Activated CD4-positive, CD25-positive, alpha-beta regulatory T cell treated with anti-CD3 and anti-CD28 coated beads, Interleukin-2, amount 50 U/mL, for 72 hours (primary cell): ENCODE results near the gene NPAS3.

ENCODE experiments used
- DNase-seq: peaks from one replicate; pipeline ENCODE4 v3.0.0; 2021

NPAS3 gene

DNA sequence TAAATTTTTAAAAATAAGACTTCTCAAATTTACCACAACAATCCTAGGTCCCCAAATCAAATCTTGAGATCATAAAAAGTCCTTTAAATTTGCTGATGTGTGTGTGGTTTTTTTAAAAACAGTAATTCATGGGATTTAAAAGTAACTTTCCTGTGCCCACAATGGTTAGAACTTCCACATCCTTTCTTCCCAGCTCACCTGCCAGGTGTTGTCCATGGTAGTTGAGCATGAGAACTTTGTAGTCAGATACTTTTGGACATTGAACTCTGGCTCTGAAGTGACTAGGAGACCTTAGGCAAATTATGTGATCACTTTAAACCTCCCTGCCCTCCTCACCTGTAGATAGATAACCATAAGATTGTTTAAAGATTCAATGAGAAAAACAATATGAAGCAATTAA, 253.2 kb downstream of the NPAS3 start:
- no peak for DNase-seq

DNA sequence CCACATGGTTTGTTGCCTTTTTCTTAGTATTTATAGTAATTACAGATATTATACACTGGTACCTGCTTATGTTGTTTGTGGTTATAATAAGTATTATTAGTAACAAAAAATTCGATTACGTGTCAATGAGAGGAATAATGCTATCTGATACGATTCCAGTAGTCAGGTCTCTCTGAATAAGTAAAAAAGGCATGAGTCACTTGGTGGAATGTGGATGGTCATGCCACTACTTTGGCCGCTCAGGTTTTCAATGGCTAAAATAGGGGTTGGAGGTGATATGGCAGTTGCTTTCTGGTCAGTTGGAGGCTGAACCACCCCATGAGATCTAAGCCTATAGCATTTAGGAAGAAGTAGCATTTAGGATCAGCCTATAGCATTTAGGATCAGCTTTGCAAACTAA, 255.9 kb downstream of the NPAS3 start:
- no peak for DNase-seq

DNA sequence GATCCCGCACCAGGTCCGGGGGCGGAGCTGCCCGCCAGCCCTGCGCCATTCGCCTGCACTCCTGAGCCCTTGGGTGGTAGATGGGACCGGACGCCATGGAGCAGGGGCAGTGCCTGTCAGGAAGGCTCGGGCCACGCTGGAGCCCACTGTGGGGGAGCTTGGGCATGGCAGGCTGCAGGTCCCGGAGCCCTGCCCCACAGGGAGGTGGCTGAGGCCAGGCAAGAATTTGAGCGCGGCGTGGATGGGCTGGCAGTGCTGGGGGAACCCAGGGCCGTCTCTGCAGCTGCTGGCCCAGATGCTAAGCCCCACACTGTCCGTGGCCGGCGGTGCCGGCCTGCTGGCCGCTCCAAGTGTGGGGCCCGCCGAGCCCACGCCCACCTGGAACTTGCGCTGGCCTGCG, 260.0 kb downstream of the NPAS3 start:
- DNase-seq: no peak

DNA sequence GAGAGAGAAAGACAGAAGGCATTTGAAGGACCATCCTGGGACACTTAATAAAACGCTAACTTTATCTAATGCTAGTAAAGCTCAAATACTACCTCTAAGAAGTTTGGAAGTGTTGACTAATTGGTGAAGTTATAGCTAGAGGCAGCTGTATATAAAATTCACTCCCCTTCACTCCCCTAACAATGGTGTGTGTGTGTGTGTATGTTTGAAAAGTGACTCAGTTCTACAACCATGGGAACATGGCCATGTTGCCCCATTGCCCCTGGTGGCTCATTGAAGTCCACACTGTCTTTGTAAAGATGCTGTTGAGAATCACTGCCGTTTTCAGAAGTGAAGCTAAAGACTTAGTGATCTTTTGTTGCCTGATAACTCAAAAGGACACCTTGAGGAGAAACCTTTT, 262.4 kb downstream of the NPAS3 start:
- no peak for DNase-seq

DNA sequence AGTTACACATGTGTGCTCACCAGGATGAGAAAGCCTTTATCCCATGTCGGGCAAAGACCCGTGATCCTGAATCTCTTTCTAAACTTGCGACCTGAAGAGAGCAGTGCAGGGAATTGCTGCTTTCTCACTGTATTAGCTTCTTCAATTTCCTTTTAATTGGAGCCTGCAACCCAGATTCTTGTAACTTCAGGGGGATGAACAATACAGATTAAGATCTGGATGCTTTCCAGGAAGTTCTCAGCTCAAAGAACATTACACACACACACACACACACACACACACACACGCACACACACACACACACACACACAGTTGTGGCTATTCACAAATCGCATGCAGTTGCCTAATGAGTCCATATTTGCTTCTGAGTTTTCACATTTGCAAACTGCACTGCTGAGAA, 268.3 kb downstream of the NPAS3 start:
- no peak for DNase-seq

DNA sequence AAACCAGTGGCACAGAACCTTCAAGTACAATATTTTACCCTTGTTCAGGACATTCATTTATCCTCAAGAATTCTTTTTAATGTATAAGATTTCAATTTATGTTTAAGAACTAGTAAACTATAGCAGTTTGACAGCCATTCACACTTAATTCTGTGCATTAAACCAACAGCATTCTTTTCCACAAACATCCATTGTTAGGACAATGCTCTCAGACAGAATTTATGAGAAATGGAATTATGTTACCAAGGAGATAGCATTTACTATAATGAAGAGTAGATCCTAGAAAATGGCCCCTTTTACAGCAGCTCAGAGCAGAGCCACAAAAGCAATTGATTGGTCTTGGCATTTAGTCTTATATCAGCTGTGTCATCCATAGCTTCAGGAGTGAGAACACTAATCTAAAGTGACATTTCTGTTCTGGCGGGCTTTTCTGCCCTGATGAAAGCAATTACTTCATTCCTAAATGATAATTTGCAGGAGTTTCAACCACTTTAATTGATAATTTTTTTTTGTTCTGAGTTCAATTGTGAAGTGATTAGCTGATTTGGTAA, 268.9 kb downstream of the NPAS3 start:
- no peak for DNase-seq

DNA sequence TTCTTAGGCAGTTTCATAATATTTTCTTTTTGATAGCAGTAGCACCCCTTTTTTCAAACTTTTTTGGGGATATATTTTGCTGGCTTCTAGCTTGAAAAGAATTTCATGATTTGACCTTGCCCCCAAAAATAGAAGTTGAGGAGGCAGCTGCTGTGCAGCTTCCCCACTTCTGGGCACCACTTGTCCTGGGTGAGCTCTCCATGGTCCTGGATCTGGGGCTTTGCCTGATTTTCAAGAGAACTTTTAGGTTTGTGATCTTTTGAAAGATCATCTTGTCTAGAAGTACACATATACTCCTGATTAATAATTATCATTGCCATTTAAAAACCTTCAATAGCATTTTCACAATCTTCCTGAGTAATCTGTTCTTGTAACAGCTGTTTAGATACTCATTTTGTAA, 271.6 kb downstream of the NPAS3 start:
- no peak for DNase-seq

DNA sequence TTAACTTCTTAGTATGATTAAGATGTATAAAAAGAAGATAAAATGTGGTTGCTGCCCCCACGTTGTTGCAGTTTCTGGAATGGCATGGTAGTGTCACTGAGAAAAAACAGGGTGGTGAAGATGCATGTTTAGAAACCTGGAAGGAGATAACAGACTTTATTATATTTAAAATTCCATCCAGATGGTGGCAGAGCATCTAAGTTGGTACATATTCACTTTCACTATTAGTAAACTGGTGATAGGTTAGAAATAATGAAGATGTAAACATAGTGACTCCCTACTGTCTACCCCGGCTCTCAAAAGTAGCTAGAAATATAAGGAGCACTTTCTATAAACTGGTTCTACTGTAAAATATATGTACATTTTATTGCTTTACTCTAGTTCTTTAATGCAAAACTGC, 279.3 kb downstream of the NPAS3 start:
- no peak for DNase-seq

DNA sequence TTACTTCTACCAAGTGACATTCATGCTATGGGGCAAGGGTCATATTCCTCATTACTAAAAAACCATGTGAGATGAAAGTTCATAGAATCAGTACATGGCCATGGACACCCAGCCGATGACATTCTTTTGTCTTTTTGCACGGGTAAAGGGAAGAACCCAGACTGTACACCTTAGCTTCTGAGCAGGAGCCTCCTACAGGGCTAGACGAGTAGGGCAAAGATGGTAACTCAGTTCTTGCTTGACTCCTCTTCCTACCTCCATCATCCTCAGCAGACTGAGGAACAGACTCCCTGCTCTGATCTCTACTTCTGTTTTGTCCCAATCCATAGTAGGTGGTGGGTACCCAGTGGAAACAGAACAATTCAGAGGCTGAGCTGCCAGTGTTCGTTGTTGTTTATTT, 281.3 kb downstream of the NPAS3 start:
- DNase-seq: no peak

DNA sequence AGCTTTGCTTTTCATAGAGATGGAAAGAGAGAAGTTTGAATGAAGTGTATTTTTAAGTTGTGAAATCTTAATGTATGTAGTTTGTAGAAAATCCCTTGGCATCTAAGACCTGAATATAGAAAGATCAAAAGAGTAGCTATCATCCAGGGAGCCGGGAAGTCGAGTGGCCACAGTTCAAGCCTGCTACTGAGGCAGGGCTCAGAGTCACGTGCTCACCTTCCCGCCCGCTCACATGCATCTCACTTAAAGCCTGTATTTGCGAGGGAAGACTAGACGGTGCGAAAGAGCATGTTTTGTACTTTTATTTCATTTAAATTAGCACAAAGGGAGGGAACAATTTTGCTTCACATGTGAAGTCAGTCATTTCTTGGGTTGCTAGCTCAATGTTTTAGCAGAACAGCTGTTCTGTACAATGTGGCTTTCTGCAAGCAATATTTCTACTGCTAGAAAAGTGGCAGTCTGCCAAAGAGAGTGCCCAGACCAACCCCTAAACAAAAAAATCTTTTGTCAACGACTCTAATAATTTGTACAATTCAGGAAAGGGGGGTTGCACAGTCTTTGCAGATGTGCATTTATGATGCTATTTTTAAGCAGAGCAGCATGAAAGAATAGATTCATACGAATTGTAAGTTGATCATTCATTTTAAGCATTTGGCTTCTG, 290.7 kb downstream of the NPAS3 start:
- no peak for DNase-seq

DNA sequence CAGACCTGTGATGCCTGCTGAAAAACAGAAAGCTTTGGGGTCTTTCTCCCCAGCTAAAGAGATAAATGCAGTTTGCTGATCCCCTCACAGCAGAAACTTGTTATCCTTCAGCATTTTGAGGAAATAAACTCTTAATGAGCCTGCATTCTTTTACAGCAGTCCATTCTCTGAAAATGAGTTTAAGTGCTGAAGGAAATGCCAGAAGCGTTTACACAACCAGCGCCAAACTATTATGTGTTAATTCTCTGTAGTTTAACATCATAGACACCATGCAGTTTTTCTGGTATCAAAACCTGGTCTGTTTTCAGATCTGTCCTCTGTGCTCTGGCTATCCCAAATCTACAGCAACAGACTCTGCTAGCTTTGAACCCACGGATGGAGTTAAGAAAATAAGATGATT, 291.3 kb downstream of the NPAS3 start:
- no peak for DNase-seq

DNA sequence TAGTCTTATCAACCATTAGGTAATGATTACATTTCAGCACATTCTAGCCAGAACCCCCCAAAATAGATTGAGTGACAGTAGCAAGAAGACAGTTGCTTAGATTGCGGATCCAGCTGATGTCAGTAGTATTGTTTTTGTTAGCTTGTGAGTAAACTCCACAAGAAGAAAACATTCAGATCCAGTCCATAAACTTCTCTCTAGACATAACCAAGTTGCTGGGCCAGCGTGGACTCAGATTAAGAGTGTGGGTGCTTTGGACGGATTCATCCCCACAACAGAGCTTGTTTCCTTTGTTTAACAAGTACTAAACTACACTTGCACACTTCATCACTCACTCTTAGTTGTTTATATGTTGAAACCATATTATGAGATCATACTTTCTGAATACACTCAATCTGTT, 293.4 kb downstream of the NPAS3 start:
- no peak for DNase-seq

DNA sequence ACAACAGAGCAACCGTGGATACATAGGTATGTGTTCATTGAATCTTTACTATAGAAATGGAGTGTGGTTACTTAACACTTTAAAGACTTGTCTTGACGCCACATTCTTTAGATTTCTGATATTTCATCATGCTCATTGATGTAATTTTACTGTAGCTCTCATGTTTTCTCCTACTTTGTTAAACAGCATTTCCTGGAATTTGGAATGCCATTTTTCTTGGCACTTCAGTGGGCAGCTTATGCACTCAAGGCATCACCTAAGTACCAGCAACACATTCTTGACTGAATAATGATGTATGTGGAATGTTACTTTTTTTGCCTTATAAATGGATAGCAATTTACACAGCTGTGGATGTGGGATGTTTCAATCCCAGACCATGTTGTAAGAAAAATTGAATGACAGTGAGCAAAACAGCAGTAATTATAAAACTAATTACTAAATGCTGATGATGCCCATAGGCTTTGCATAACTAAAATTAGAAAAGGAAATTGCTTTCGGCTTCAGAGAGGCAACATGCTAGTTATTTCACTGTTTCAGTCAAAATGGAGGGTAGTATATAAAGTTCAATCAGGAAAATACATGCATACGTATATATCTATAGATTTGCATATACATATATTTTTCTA, 298.5 kb downstream of the NPAS3 start:
- DNase-seq: no peak

DNA sequence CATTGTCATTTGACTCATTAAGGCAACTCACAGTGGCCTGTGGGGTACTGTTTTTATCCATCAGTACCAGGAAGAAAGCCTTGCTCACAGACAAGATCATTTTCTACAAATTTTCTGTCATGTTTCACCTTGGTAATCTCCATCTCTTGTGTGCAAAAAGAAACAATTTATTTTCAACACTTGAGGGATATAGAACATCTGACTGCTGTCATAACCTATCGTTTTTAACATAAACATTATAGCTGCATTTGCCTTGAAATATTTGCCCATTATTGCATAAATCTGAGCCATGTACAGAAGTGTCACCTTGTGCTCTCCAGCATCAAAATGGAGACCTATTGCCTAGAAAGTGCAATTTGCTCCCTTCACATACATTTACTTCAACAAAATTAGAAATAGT, 300.8 kb downstream of the NPAS3 start:
- DNase-seq: no peak

DNA sequence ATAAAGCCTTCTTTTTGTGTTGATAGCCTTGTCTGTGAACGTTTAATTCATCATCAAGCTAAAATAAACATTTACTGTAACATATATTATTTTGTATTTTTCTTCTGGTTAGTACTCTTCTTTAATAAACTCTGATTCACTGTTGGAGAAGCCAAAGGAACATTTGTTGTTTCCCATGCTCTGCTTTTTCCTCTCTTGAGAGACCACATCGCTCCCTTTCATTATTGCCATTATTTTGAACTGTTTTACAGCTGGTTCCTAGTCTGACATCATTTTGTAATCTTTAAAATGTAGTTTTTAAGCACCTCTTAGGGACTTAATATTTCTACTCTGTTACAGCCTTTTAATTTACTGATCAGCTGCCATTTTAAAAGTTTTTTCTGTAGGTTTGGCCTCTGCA, 301.8 kb downstream of the NPAS3 start:
- no peak for DNase-seq

DNA sequence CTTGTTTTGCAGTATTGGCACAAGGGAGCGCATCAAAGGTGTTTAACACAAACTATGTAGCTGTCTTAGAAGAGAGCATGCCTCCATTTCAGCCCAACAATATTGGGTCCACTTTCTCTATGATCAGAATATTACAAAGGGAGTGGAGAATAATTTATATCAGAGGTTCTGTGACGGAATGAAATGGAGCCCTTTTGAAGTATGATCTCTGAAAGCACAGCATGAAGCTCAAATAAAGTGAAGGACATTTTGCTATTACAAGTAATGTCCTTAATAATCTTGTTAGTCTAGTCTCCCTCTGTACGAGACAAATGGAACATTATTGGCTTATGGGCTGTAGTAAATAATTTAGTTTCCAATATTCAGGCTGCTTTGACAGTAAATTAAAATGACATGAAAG, 302.7 kb downstream of the NPAS3 start:
- no peak for DNase-seq

DNA sequence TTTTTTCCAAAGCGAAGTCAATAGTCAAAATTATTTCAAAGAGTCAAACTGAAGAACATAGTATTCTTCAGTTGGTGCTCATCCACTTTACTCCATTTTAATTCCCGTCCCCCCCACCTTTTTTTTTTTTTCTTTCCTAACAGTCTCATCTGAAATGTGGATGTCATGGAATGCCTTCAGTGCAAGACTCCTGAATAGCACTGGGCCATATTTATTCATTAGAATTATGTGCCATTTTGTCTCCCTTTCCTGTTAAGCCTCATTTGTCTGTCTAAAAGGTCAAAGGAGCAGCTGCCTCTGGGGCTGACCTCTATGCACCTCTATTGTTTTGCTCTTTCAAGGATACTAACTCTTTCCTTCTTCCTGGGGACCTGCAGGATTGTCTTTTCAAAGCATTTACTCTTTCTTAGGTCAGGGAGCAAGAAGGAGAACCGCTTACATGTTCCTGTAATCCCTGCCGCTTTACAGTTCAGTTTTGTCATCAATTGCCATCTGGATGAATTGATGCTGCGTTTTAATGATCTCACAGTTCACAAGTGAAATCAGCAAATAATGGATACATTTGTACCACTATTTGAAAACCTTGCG, 310.6 kb downstream of the NPAS3 start:
- no peak for DNase-seq

DNA sequence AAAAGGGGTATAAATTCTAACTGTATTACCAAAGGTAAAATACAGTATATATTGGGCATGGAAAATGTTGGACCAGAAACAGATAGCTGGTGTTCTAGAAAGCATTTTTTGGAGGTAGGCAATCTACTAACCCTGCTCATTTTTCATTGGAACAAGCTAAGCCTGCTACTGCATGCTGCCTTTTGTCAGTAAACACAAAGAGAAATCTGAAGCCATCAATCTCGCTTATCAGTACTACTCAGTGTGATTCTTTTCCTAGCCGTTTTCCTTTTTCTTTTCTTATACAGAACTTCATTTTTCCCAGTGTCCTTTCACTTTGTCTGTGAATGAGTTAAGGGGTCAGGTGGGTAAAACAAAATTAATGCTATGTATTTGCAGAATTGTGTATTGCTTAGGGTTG, 312.3 kb downstream of the NPAS3 start:
- DNase-seq: no peak

DNA sequence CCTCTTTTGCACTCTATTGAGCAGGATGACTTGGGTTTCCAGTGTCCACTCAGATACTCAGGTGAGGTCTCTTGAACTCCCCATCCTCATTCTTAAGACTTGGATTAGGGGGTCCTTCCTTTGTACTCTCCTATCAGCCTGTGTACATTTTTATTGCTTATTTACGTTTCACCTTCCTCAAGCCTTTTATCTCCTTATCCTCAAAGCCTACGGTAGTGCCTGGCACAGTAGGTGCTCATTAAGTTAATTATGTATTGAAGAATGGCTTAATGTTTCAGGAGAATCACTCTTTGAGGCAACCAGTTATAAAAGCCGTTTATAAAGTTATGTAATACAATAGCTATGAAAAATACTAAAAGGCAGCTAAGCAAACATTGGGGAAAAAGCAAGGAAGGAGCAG, 315.7 kb downstream of the NPAS3 start:
- no peak for DNase-seq

DNA sequence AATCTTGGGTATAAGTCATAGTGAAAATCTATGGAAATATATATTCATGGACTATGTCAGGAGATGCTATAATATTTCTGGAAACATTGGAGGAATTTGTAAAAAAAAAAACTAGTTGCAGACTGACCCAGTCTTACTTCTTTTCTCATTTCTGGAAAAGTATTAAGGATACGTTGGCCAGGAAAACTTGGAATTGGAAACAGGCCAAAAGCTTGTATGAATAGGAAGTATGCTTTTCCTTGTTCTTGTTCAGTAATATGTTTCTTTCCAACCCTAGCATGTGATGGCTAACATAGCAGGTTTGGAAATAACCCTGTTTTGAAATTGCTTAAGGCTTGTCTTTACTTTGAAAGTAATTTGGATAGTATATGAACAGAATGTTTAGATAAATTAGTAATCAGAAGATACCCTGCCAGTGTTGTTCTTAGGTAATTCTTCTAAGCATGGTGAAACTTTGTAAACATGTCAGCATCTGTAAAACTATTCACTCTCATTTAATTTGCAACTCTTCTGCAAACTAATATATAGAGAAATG, 316.2 kb downstream of the NPAS3 start:
- DNase-seq: no peak

DNA sequence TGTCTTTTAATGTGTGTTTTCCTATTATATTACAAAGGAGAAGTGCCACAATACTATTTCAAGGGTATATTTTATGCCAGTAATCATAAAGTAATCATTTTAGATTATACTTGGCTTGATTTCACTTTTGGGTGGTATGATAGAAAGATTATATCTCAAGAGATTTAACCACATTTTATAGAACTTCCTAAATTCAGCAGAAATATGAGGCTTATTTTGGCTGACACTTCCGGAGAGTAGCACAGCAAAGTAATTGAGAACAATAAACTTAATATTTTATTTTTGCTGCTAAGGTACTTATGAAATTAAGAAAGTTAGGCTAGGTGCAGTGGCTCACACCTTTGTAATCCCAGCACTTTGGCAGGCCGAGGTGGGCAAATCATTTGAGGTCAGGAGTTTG, 319.1 kb downstream of the NPAS3 start:
- no peak for DNase-seq

DNA sequence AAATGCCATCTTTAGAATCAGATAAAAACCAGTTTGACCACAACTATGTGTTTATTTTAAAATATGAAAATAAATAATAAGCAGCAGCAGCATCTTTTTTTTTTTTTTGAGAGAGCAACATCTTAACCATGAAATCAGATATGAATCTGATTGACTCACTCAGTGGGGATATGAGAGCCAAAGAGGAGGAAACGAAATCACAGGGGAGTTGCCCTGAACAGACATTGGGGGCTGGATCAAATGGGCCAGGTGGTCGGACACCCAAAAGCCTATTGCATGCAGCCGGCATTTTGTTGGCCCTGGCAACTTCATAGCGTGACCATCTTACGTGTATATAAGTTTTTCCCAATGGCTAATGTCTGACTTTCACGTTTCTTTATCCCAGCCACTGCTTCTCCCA, 321.1 kb downstream of the NPAS3 start:
- DNase-seq: no peak

DNA sequence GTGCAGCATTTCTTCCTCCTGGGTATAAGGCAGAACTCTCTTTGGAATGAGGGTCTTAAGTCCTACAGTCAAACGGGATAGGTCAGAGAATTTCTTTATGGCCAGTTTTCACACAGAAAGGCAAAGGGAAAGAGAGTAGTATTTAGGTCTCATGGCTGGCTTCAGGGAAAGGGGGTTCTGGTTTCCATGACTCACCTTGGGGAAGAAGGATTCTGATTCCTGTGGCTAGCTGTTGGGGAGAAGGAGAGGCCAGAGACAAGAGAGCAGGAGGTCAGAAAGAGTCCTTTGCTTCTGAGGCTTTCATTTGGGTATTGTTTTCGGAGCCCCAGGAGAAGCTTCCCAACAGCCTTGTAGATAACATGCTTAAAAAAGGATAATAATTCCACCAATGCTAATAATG, 332.5 kb downstream of the NPAS3 start:
- no peak for DNase-seq

DNA sequence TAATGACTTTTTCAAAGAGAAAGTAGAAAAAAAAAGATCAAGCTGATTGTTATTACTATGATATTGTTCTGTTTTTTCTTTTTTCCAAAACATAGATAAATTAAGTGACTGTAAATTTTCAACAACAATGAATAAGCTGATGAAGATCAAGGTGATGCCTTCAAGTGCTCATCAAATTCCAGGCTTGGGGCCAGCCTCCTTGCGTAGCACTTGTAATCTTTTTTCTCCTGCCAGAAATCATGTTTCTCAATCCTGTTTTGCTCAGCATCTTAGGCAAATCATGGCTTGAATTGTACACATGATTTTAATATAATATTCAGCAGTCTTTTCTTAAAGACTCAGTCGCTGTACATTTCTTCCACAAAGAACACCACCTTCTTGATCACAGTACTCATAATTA, 333.2 kb downstream of the NPAS3 start:
- no peak for DNase-seq
